GM21786 (cell line): ENCODE measurements around the gene DNAJC18.
"Not testable (repeated sequence)": the region's sequence is repeated elsewhere in the genome, so short reads cannot be mapped to it uniquely, and the experiment has no call there.

Experiments used
- ATAC-seq: cut with Tn5 transposase; IDR thresholded peaks from one replicate; pipeline ENCODE4 v1.9.1; 2021; ENCODE audit not compliant: unreplicated experiment

Gene DNAJC18

GRCh38 chr5:139431706-139432105 lies 7.6 kb downstream of the DNAJC18 start:
- ATAC-seq, result no peak

GRCh38 chr5:139430015-139430414 lies 9.3 kb downstream of the DNAJC18 start:
- no peak for ATAC-seq

DNA sequence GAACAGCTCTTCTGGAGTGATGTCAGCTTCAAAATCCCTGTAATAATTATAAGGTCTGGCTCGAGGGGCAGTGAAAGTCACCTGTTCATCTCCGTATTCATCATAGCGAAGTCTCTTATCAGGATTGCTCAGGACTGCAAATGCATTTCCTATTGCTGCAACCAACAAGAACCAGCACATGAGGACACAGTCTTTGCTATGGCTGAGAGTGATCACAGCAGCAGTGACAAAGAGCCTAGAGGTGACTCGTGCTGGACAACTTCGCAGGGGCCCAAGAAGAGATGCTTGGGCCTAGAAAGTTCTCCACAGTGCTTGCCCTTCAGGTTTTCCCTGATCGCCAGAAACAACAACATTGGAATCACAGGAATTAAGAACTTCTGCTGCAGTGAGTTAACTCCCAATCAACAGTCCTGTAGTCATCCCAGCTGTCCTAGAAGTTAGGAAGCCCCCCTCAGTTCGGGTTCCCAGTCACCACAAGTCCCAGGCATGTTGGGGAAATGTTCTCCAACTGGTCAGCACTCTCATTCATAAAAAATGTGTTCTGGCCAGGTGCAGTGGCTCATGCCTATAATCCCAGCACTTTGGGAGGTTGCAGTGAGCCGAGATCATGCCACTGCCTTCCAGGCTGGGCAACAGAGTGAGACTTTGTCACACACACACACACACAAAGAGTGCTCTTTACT lies 13.0 kb downstream of the DNAJC18 start:
- no peak for ATAC-seq

- ATAC-seq, result no peak
These were observed 13.8 kb downstream of the DNAJC18 start for GRCh38 chr5:139425497-139425896.

GRCh38 chr5:139422307-139422893 lies 16.9 kb downstream of the DNAJC18 start:
- ATAC-seq, result no peak

- no peak for ATAC-seq
These were observed 19.8 kb downstream of the DNAJC18 start for GRCh38 chr5:139419226-139420192.

DNA sequence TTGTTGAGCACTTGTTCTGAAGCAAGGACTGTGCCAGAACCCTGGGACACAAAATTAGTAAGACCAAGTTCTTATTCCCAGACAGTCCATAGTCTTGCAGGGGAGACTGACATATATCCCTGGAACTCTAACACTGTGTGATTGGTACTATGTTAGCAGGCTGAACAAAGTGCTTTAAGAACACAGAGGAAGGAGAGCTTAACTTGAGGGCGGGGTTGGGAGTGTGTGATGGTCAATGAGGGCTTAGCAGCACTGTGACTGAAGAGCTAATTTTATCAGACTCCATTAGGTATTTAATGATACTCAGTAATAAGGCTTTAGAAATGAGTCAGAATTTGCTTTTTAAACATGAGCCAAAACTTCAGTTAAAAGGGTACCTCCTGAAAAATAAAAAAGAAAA lies 20.5 kb downstream of the DNAJC18 start:
- ATAC-seq, result no peak

GRCh38 chr5:139417214-139417613 lies 22.1 kb downstream of the DNAJC18 start:
- ATAC-seq, result no peak

DNA sequence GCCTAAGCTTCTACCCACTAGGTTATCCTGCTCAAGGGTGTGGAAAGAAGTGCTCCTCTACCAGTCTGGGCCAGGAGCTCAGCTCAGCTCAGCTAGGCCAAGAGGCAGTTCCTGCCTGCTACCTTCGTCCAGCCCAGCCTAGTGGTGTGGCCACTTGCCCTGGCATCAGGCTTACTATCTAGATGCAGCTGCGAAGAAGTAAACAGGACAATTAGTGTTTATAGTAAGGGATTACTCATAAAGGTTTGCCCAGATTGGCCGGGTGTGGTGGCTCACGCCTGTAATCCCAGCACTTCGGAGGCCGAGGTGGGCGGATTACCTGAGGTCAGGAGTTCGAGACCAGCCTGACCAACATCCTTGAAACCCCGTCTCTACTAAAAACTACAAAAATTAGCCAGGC lies 22.7 kb downstream of the DNAJC18 start:
- no peak for ATAC-seq

- no peak for ATAC-seq
These were observed 23.5 kb downstream of the DNAJC18 start for GRCh38 chr5:139415869-139416268.

DNA sequence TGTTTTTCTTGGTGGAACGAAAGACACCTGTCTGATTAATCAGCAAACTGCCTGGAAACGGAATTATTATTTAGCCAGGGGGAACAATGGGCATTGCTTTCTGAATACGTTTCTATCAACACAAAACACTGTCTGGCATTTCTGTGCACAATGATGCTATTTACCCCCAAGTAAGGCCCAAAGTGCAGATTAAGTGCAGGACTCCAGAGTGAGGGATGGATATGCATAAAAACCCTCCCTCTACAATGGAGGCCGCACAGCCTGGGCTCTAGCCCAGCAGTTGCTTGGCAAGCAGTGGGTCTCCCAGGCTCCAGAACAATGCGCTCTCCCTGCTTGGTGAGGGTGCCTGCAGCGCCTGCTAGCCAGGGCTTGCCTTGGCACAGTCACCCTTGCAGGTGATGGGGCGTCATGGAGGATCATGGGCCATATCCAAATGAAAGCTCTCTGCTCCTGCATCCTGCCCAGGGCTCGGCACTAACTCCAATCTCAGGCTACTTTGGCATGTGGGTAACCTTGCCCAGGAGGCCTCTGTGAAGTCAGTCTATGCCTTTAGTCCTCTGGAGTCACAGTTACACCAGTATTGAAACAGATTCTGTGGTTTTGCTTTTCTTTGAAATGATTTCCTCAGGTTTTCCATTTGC lies 24.0 kb downstream of the DNAJC18 start:
- no peak for ATAC-seq

GRCh38 chr5:139414581-139415130 lies 24.7 kb downstream of the DNAJC18 start:
- no peak for ATAC-seq

- no peak for ATAC-seq
These were observed 25.4 kb downstream of the DNAJC18 start for GRCh38 chr5:139413963-139414362.

DNA sequence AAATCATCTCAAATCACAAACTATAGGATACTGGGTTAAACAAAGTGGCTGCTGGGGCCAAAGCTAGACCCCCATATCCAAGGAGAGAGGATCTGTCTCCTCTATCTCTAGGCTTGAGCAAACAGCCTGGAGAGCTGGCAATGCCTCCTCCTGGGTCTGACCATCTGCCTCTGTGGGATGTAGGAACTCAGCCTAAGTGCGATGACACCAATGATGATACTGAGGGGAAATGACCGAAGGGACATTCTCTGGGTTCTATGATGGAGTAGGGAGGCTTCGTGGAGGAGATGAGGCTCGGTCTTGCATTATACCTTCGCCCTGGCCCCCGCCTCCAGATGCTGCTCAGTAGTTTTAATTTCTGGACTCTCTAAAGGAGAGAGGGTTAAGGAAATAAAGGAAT lies 26.2 kb downstream of the DNAJC18 start:
- no peak for ATAC-seq

GRCh38 chr5:139410993-139411828 lies 28.1 kb downstream of the DNAJC18 start:
- no peak for ATAC-seq

DNA sequence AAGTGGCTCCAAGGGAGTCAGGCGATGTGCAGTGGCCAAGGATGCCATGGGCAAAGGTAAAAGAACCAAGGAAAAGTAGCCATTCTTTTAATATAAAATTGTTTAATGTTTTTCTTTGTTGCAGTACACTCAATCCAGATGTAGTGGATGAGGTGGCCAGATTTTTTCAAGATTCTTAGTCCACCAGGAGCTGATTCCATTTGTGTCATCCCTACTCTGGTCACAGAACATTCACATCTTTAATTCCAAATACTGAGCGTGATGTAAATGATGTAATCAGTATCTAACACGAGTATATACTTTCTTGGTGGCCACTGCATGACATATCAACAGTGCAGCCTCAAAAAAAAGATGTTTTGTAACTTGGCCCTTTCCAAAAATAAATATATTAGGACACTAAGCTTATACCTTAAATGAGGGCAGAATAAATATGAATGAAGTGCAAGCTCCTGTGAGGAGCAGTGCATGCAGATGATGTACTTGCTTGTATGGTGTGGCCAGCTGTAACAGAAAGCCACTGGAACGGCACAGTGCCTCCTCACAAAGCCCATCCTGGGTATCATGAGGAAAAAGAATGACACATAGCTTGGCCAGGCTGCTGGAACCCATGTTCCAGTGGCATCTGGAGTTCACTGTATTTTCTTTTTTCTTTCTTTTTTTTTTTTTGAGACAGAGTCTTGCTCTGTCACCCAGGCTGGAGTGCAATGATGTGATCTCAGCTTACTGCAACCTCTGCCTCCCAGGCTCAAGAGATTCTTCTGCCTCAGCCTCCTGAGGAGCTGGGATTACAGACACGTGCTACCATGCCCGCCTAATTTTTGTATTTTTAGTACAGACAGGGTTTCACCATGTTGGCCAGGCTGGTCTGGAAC lies 29.0 kb downstream of the DNAJC18 start:
- ATAC-seq, result no peak

DNA sequence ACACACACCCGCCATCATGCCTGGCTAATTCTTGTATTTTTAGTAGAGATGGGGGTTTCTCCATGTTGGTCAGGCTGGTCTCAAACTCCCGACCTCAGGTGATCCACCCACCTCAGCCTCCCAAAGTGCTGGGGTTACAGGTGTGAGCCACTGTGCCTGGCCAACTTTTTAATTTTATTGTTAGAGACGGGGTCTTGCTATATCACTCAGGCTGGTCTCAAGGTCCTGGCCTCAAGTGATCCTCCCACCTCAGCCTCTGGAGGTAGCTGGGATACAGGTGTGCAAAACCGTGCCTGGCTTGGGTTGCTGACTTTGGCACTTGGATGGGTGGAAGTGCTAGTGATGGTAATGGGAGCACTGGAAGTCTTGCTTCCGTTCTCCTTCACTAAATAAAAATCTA lies 30.2 kb downstream of the DNAJC18 start:
- ATAC-seq, result not testable (repeated sequence)

- no peak for ATAC-seq
These were observed 31.1 kb downstream of the DNAJC18 start for GRCh38 chr5:139408191-139408590.

DNA sequence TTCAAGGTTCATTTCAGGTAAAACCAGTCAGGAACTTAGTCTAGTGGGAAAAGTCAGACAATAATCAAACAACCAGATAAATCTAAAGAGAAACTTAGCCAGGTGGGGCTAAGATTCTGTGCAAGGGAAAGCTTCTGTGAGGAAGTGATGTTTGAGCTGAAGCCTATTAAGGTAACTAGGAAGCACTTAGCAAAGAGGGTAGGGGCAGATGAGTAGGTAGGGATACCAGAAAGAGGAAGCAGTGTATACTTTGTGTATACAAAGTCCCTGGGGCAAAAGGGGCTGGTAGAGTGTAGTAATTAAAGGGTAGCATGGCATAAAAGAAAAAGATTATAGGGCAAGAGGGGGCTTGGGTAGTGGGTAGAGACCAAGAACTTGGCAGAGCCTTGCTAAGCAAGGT lies 31.8 kb downstream of the DNAJC18 start:
- no peak for ATAC-seq
